IMR-90 (cell line): Measurements from ENCODE around the gene FUS. TPM values are rescaled to one million over a fixed set of nuclear protein-coding genes. Genes with fewer than 3 reads are reported as not detected.

Source experiments
- ATAC-seq: fragments of 200-7000 bp; cut with Tn5 transposase; 2 replicates; pipeline ENCODE4 v1.9.1; 2020; ENCODE audit warnings: low read depth, mild to moderate bottlenecking, moderate library complexity
- BruUV-seq: library from RNA; stranded (reverse); fragments of 400-500 nt; replicated peaks from 2 replicates; lab custom pipeline; 2021; lab: Mats Ljungman, UMichigan
- CTCF ChIA-PET: fragments of 300-600 bp; formaldehyde crosslinking; extraction: SDS; loops from one replicate; lab custom pipeline; 2021; ENCODE audit warnings: antibody characterized with exemption; lab: Yijun Ruan, JAX
- POLR2A ChIA-PET: fragments of 300-600 bp; sonication (Branson Sonifier 250); formaldehyde crosslinking; loops from one replicate; lab custom pipeline; 2022; ENCODE audit warnings: antibody characterized with exemption; ENCODE audit not compliant: unreplicated experiment; lab: Charles Lee
- DNase-seq: peaks from one replicate; pipeline ENCODE4 v3.0.0; 2013
- H2AFZ ChIP-seq: replicated peaks from 2 replicates; pipeline ENCODE3; 2013; ENCODE audit warnings: low read length, mild to moderate bottlenecking; ENCODE audit not compliant: poor library complexity
- H2AK5ac ChIP-seq: 2 replicates; pipeline ENCODE4 v1.6.1; 2013; ENCODE audit warnings: low read depth, low read length, inconsistent platforms
- H2AK9ac ChIP-seq: replicated peaks from 2 replicates; pipeline ENCODE3; 2013; ENCODE audit warnings: mild to moderate bottlenecking, low read depth, low read length, moderate library complexity; ENCODE audit not compliant: poor library complexity
- H2BK120ac ChIP-seq: 2 replicates; pipeline ENCODE4 v1.6.1; 2013; ENCODE audit warnings: low read depth, low read length, inconsistent platforms
- H2BK15ac ChIP-seq: 3 replicates; pipeline ENCODE4 v1.6.1; 2013; ENCODE audit warnings: low read depth, low read length, inconsistent platforms
- H2BK20ac ChIP-seq: 2 replicates; pipeline ENCODE4 v1.6.1; 2013; ENCODE audit warnings: low read depth, mild to moderate bottlenecking, inconsistent platforms, low read length, moderate library complexity
- H2BK5ac ChIP-seq: 2 replicates; pipeline ENCODE4 v1.6.1; 2013; ENCODE audit warnings: mild to moderate bottlenecking, low read depth, low read length, inconsistent platforms; ENCODE audit not compliant: poor library complexity, severe bottlenecking
- H3K14ac ChIP-seq: replicated peaks from 2 replicates; pipeline ENCODE4 v1.6.1; 2013; ENCODE audit warnings: low read depth, low read length, inconsistent platforms
- H3K18ac ChIP-seq: 2 replicates; pipeline ENCODE4 v1.6.1; 2013; ENCODE audit warnings: low read depth, low read length, control low read depth
- H3K23ac ChIP-seq: 2 replicates; pipeline ENCODE4 v1.6.1; 2013; ENCODE audit warnings: low read depth, low read length, inconsistent platforms
- H3K27ac ChIP-seq: 2 replicates; pipeline ENCODE4 v1.5.1; 2013; ENCODE audit warnings: mild to moderate bottlenecking, control low read depth, low read length; ENCODE audit not compliant: insufficient read depth
- H3K27me3 ChIP-seq: 2 replicates; pipeline ENCODE4 v1.6.1; 2013; ENCODE audit warnings: low read length; ENCODE audit not compliant: control insufficient read depth, insufficient read depth
- H3K36me3 ChIP-seq: 2 replicates; pipeline ENCODE4 v1.6.1; 2013; ENCODE audit warnings: low read length, mixed read lengths; ENCODE audit not compliant: control insufficient read depth, insufficient read depth
- H3K4ac ChIP-seq: 2 replicates; pipeline ENCODE4 v1.6.1; 2013; ENCODE audit warnings: low read depth, low read length, inconsistent platforms
- H3K4me1 ChIP-seq: 2 replicates; pipeline ENCODE4 v1.6.1; 2013; ENCODE audit warnings: low read length, mixed read lengths; ENCODE audit not compliant: control insufficient read depth, insufficient read depth
- H3K4me2 ChIP-seq: 2 replicates; pipeline ENCODE4 v1.6.1; 2013; ENCODE audit warnings: low read depth, mild to moderate bottlenecking, control low read depth, low read length, moderate library complexity
- H3K4me3 ChIP-seq: 2 replicates; pipeline ENCODE4 v1.5.1; 2013; ENCODE audit warnings: low read depth, mild to moderate bottlenecking, control low read depth, low read length, moderate library complexity; ENCODE audit not compliant: insufficient read depth
- H3K56ac ChIP-seq: 2 replicates; pipeline ENCODE4 v1.6.1; 2013; ENCODE audit warnings: low read length, inconsistent platforms; ENCODE audit not compliant: insufficient read depth; ENCODE audit errors: extremely low read depth
- H3K79me1 ChIP-seq, 2 experiments: 2 replicates each; pipeline ENCODE4 v1.6.1; 2013; ENCODE audit warnings: low read length in 2 of 2, inconsistent platforms in 1 of 2, low read depth in 1 of 2
- H3K9ac ChIP-seq: 2 replicates; pipeline ENCODE4 v1.6.1; 2013; ENCODE audit warnings: low read depth, low read length, control low read depth
- H3K9me1 ChIP-seq: 2 replicates; pipeline ENCODE4 v1.6.1; 2013; ENCODE audit warnings: low read length, inconsistent platforms; ENCODE audit not compliant: insufficient read depth
- H3K9me3 ChIP-seq: 2 replicates; pipeline ENCODE4 v1.6.1; 2013; ENCODE audit warnings: low read length; ENCODE audit not compliant: control insufficient read depth, insufficient read depth
- H4K20me1 ChIP-seq: 2 replicates; pipeline ENCODE4 v1.6.1; 2013; ENCODE audit warnings: low read length, inconsistent platforms; ENCODE audit not compliant: insufficient read depth
- H4K5ac ChIP-seq: 2 replicates; pipeline ENCODE4 v1.6.1; 2013; ENCODE audit warnings: mild to moderate bottlenecking, low read depth, low read length, control low read depth
- H4K8ac ChIP-seq, 2 experiments: 2 replicates each; pipeline ENCODE4 v1.6.1; 2013; ENCODE audit warnings: low read depth in 2 of 2, low read length in 2 of 2, control low read depth in 1 of 2, inconsistent platforms in 1 of 2
- H4K91ac ChIP-seq: 2 replicates; pipeline ENCODE4 v1.6.1; 2013; ENCODE audit warnings: low read depth, low read length, inconsistent platforms; ENCODE audit not compliant: insufficient read depth
- BHLHE40 ChIP-seq: fragments of 150-350 bp; IDR thresholded peaks from 2 replicates; pipeline ENCODE4 v1.6.1; 2016; ENCODE audit warnings: mild to moderate bottlenecking, low read depth, low read length
- CEBPB ChIP-seq: IDR thresholded peaks from 2 replicates; pipeline ENCODE4 v1.6.1; 2012; ENCODE audit warnings: low read depth, low read length, improper control_type of control experiment
- CHD1 ChIP-seq: IDR thresholded peaks from 2 replicates; pipeline ENCODE4 v1.6.1; 2012; ENCODE audit warnings: low read depth, low read length, improper control_type of control experiment
- CTCF ChIP-seq: conservative IDR thresholded peaks from 2 replicates; pipeline ENCODE4 v1.5.1; 2012; ENCODE audit warnings: mild to moderate bottlenecking, low read depth, low read length, improper control_type of control experiment
- ELK1 ChIP-seq: fragments of 150-350 bp; IDR thresholded peaks from 2 replicates; pipeline ENCODE4 v1.6.1; 2016; ENCODE audit warnings: low read depth, mild to moderate bottlenecking, low read length, moderate library complexity, borderline replicate concordance
- FOS ChIP-seq: fragments of 150-350 bp; IDR thresholded peaks from 2 replicates; pipeline ENCODE4 v1.6.1; 2016; ENCODE audit warnings: low read depth, low read length
- MAFK ChIP-seq: IDR thresholded peaks from 2 replicates; pipeline ENCODE4 v1.6.1; 2012; ENCODE audit warnings: low read depth, low read length, improper control_type of control experiment
- MAZ ChIP-seq: IDR thresholded peaks from 2 replicates; pipeline ENCODE4 v1.6.1; 2012; ENCODE audit warnings: low read depth, mild to moderate bottlenecking, low read length, improper control_type of control experiment, moderate library complexity, borderline replicate concordance
- MXI1 ChIP-seq: IDR thresholded peaks from 2 replicates; pipeline ENCODE4 v1.6.1; 2012; ENCODE audit warnings: low read depth, mild to moderate bottlenecking, low read length, moderate library complexity, borderline replicate concordance
- NFE2L2 ChIP-seq: fragments of 150-350 bp; IDR thresholded peaks from 2 replicates; pipeline ENCODE4 v1.6.1; 2016; ENCODE audit warnings: low read depth, mild to moderate bottlenecking, low read length
- POLR2A ChIP-seq: IDR thresholded peaks from 2 replicates; pipeline ENCODE4 v1.6.1; 2012; ENCODE audit warnings: mild to moderate bottlenecking, low read depth, low read length
- RAD21 ChIP-seq: IDR thresholded peaks from 2 replicates; pipeline ENCODE4 v1.6.1; 2012; ENCODE audit warnings: low read length, improper control_type of control experiment
- RCOR1 ChIP-seq: IDR thresholded peaks from 2 replicates; pipeline ENCODE4 v1.6.1; 2012; ENCODE audit warnings: mild to moderate bottlenecking, low read length, improper control_type of control experiment; ENCODE audit not compliant: insufficient replicate concordance
- RFX5 ChIP-seq: IDR thresholded peaks from 2 replicates; pipeline ENCODE4 v1.8.0; 2012; ENCODE audit warnings: low read depth, mild to moderate bottlenecking, low read length, moderate library complexity
- SMC3 ChIP-seq: fragments of 150-350 bp; IDR thresholded peaks from 2 replicates; pipeline ENCODE4 v1.6.1; 2016; ENCODE audit warnings: low read depth, mild to moderate bottlenecking, antibody characterized with exemption, low read length, moderate library complexity
- USF2 ChIP-seq: fragments of 150-350 bp; IDR thresholded peaks from 2 replicates; pipeline ENCODE4 v1.6.1; 2017; ENCODE audit warnings: mild to moderate bottlenecking, antibody characterized with exemption, low read length, low read depth
- whole genome bisulfite sequencing, 2 experiments: methylation state at CpG; one replicate each; pipeline versions ENCODE4 v1.1.5 to v1.1.7; 2013; ENCODE audit warnings: missing lambda C conversion rate in 2 of 2; ENCODE audit not compliant: insufficient read length in 1 of 2; ENCODE audit errors: extremely low coverage in 2 of 2; 5-methylcytosine and 5-hydroxymethylcytosine counted together
- dilution Hi-C: fragments of 300-500 bp; cut with HindIII; formaldehyde crosslinking; loops from one replicate; pipeline ENCODE4 v1.14.3; 2018; ENCODE audit warnings: low sequenced_read_pairs; ENCODE audit not compliant: unreplicated experiment
- in situ Hi-C: fragments of 300-500 bp; cut with MboI; formaldehyde crosslinking; loops from 3 replicates; pipeline ENCODE4 v1.14.3; 2019; ENCODE audit warnings: low sequenced_read_pairs, inconsistent platforms, mixed read lengths
- intact Hi-C: fragments of 100-400 bp; cut with micrococcal nuclease; formaldehyde crosslinking; loops from 2 replicates; pipeline ENCODE4 v1.10.0; 2022
- polyA plus RNA-seq, 3 experiments: library from polyadenylated mRNA; depleted of rRNA; stranded (reverse); fragments of >200 nt; gene quantifications; 2 replicates each; pipeline ENCODE4 v1.2.3, GENCODE V29; 2012; ENCODE audit warnings: low replicate concordance in 1 of 3
- total RNA-seq: library from RNA; depleted of rRNA; stranded (reverse); fragments of >200 nt; gene quantifications from 2 replicates; pipeline ENCODE4 v1.2.3, GENCODE V29; 2012

Gene FUS
- total and polyA plus RNA-seq, 2 of the 4 experiments (the other 2 are of a cell fraction) = 42.8 to 340 TPM

GRCh38 chr16:31190061-31190460 lies 10.1 kb downstream of the FUS start:
- in situ Hi-C loops = loop anchor here (10.0 kb wide), 1 partner anchor 685 kb away; the partner anchor contains the start of gene ZNF267
- peaks cover 92% of the 10 kb centered on the region for H4K20me1 ChIP-seq

More at GRCh38 chr16:31190061-31190460, 10.1 kb downstream of the FUS start:
- Histone ChIP-seq H3K18ac (no peak overlapping the region), H4K8ac (no peak overlapping the region; a peak in 1 of 4 replicates), H3K27ac (no peak overlapping the region), H3K36me3 (peaks cover 90% of the 10 kb centered on the region), H3K9me1 (peaks cover 4% of the 10 kb centered on the region; the same call in 1 of the 2 replicates), H2BK5ac (no peak overlapping the region), H3K56ac (no peak overlapping the region), H3K79me1 (peaks cover 74 to 91% of the 10 kb centered on the region in 2 experiments), H3K27me3 (no peaks in the 10 kb centered on the region), H2AK9ac (no peak overlapping the region), H3K9me3 (no peaks in the 10 kb centered on the region), H3K4me3 (no peak overlapping the region), H3K23ac (no peak overlapping the region), H2BK15ac (no peak overlapping the region), H2BK20ac (no peak overlapping the region), H3K4me2 (no peak overlapping the region), H4K91ac (no peak overlapping the region), H2BK120ac (no peak overlapping the region), H3K4me1 (no peaks in the 10 kb centered on the region), H3K14ac (no peak overlapping the region), H2AK5ac (no peak overlapping the region), H3K4ac (no peak overlapping the region), H3K9ac (no peak overlapping the region), H2AFZ (no peak overlapping the region), H4K5ac (no peak overlapping the region)
- no peak for TF ChIP-seq USF2
- TF ChIP-seq BHLHE40 = no peak
- no peak for TF ChIP-seq CHD1
- no peak for TF ChIP-seq RCOR1
- TF ChIP-seq CEBPB = no peak
- TF ChIP-seq RAD21 = no peak
- TF ChIP-seq POLR2A = no peak
- no peak for TF ChIP-seq FOS
- TF ChIP-seq NFE2L2 = no peak
- TF ChIP-seq MAZ = no peak
- TF ChIP-seq SMC3 = no peak
- TF ChIP-seq RFX5 = no peak
- TF ChIP-seq ELK1 = no peak
- no peak for TF ChIP-seq CTCF
- TF ChIP-seq MAFK = no peak
- TF ChIP-seq MXI1 = no peak
- ChIA-PET POLR2A (no interaction called here), CTCF (no interaction called here)
- WGBS, 2 experiments = 98% methylated on average over 12 of the region's 12 CpGs; no CpG with 5 or more reads in 1 of the 2 experiments
- intact Hi-C loops = no loop called here
- dilution Hi-C loops = no loop called here
- no peak for ATAC-seq
- BruUV-seq = no TSS peak
- DNase-seq = no peak
